22Rv1 (cell line): ENCODE data around the gene LRRC15.

Experiments
- CTCF ChIP-seq: fragments of 450-650 bp; IDR thresholded peaks from 2 replicates; pipeline ENCODE4 v1.5.1; 2017; ENCODE audit warnings: mild to moderate bottlenecking
- ZFX ChIP-seq: fragments of 450-650 bp; IDR thresholded peaks from 2 replicates; pipeline ENCODE4 v1.6.1; 2017; ENCODE audit warnings: antibody characterized with exemption, borderline replicate concordance

DNA sequence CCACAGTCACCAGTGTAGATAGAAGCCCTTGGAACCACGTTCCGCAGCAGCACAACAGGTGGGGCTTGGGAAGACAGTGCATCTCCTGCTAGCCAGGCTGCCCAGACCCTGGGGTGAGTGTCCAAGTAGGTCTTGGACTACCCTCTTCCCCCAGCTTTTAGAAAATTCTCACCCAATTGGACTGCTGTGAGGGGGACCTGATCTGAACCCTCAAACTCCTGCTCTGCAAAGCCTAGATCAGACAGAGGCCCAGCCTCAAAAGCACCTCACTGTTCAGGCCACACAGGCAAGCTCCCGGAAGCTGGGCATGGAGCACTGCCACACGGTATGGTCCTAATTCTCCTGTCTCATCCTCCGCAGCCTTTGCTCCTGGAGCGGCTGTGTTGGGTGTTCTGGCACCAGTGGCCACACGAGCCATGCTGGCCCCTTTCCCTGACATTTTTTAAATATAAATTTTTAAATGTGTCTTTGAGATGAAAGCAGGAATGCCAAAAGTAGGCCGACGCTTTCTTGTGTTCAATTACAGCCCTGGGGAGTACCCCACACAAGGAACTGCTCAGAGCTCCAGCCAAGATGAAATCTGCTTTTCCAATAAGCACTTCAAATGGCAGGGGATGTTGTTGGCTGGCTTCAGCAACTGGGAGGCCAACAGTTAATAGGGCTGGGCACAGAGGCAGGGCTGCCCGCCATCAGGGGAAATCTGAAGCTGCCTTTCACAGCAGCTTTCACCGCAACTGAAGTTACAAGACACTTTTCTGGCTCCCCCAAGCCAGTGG lies 59.3 kb downstream of the LRRC15 start:
- TF ChIP-seq CTCF, result no peak
- TF ChIP-seq ZFX, result no peak
